Cerebellar nuclear complex (tissue), 1 donor: Measurements from ENCODE around the gene RNF31.
A peak's percentile ranks its signal among the peaks of the same experiment; 100 is the strongest.
"Not testable (repeated sequence)": the region's sequence is repeated elsewhere in the genome, so short reads cannot be mapped to it uniquely, and the experiment has no call there.

Source experiments
- DNase-seq, 2 experiments: peaks; one replicate each; lab custom pipeline; 2025; lab: John Stamatoyannopoulos, UW

RNF31 gene

DNA sequence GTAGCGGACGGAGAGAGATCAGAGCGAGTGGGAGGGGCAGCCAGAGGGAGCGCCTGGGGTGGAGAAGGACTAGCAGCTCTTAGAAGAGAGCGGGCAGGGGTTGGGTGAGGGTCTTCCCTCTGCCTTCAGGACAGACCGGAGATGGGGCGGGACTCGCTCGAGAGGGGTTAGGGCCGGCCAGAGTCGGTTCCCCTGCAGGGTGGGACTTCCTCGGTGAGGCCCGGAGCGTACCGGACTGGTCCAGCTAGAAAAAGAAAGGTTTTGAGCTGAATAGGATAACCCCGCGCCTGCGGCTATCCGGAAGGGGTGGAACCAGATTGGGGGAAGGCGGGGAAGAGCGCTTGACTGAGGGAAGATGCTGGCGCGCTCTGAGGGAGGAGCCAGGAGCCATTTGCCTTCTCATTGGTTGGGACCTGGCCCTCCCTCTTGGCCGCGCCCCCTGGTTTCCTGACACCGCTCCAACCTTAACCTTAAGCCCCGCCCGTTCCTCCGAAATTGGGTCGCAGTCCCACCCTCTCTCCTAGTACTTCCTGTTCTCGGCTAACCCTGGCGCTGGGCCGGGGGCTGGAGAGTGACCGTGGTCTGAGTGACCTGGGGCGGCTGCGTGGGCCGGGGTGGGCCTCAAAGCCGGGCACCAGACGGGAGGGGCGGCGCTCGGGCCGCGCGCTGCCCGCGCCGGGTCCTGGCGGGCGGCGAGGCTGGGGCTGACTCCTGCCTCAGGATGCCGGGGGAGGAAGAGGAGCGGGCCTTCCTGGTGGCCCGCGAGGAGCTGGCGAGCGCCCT is at the start of gene RNF31:
RNF31 (plus strand) TSS at position 521 of the 783 bp plus-strand sequence; CDS start at position 722, 201 bp downstream.
- DNase-seq, result peak; percentile 89 to 98

DNA sequence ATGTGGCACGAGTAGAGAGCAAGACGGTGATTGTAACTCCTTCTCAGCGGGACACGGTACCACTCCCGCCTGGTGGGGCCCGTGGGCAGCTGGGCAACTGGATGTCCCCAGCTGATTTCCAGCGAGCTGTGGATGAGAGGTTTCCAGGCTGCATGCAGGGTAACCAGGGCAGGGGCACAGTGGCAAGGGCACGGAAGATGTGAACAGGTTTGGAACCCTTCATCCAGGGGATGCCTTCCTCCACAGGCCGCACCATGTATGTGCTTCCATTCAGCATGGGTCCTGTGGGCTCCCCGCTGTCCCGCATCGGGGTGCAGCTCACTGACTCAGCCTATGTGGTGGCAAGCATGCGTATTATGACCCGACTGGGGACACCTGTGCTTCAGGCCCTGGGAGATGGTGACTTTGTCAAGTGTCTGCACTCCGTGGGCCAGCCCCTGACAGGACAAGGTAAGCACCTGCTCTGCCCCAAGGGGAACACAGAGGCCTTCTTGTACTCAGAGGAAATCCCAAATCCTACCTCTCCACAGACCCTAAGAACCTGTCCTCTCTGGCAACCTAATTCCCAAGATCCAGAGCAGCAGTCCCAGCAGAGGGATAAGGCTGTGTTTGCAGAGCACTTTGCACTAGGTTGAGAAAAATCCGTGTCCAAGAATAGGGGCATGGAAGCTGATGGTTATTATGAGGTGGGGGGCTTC is 48.9 kb upstream of the RNF31 start:
- no peak for DNase-seq

DNA sequence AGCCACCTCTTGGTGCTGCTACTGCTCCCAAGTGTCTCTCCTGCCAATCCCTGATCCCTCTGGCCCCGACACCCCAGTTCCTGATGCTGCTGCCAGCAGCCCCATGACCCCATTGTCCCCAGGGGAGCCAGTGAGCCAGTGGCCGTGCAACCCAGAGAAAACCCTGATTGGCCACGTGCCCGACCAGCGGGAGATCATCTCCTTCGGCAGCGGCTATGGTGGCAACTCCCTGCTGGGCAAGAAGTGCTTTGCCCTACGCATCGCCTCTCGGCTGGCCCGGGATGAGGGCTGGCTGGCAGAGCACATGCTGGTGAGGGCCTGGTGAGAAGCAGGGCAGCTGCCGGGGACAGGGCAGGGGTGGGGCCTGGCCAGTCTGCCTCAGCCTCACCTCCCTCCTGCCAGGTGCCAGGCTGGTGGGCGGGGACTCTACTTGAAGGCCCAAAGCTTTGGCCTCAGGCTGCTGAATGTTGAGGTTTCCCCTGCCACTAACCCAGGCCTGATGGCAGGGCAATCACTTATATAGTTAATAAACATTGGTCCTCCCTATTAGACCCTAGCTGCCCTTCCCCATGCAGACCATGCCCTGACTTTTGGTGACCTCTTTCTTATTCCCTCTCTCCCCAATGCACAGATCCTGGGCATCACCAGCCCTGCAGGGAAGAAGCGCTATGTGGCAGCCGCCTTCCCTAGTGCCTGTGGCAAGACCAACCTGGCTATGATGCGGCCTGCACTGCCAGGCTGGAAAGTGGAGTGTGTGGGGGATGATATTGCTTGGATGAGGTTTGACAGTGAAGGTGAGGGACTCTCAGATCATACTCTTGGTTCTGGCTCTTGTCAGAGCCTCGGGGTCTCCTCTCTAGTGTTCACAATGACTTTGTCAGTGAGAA is 48.1 kb upstream of the RNF31 start:
- DNase-seq, result no peak

DNA sequence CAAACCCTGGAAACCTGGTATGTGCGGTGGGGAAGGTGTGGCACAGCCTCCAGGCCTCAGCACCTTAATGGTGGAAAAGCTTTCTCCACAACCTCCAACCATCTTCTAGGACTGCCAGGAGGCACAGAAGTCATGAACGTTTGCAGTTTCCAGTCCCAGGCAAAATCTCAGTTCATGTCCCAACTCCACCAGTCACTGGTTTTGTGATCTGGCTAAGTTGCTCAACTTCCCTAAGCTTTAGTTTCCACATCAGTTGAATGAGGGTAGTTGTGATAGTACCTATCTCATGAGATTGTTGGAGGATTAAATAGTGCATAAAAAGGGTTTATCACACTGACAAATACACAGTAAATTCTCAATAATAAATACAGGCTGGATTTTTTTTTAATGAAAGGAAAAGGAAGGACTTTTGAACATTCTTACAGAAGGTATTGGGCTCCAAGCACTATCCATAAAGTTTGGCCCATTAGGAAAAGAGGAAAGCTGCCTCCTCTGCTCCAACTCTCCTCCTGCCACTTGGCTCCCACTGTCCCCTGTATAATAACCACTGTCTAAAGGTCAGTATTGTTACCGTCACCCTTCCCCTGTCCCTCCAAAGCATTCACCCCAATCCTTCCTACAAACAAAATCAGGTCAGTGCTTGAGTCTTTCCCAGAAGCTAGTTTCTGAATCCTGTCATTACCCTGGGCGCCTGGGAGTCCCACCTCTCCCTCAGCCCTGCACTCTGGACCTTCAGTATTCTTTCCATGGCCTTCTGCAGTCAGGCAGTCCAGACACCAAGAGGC is 46.9 kb upstream of the RNF31 start:
- DNase-seq, result no peak

DNA sequence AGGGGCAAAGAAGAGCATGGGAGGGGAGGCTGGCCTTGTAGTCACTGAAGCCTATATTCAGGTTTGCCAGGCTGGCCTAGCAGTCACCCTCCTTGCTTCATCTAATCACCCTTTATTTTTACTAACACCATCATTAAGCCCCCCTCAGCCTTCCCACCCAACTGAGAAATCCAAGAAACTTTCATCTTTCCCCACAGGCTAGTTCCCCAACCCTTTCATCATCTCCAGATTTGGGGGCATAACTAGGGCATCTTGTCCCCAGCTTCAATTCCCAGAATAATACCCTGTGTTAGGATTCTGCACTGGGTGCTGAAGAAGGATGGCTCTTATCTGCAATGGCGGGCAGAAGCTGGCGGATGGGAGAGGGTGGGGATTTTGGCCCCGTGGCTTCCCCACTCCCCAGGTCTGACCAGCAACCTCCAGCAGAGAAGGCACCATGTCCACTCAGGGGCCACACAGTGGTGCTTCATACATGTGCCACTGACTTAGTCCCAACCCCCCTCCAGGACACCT is 46.3 kb upstream of the RNF31 start:
- DNase-seq, result no peak

DNA sequence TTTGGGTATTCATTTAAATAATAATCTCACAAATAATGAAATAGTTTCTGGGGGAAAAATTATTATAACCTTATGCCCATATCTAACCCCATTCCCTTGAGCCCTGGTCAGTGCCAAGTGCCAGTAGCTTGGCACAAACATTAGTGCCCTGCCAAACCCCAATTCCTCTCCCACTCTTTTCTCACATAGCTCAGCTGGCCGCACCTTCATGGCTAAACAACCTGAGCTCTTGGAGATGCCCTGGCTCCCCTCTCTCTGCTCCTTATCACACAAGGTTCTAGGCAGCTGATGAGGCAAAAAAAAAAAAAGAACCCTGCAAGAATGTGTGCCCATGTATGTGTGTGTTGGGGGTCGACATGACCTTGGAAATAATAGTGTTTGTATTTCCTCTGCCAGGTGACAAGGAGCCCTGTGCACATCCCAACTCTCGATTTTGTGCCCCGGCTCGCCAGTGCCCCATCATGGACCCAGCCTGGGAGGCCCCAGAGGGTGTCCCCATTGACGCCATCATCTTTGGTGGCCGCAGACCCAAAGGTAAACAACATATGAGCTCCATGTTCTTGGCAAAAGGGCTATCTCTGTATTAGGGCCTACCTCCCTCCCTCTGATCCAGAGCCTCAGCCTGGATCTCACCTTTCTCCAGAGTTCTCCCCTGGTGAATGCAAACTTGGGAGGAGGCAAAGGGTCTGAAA is 44.8 kb upstream of the RNF31 start:
- no peak for DNase-seq

DNA sequence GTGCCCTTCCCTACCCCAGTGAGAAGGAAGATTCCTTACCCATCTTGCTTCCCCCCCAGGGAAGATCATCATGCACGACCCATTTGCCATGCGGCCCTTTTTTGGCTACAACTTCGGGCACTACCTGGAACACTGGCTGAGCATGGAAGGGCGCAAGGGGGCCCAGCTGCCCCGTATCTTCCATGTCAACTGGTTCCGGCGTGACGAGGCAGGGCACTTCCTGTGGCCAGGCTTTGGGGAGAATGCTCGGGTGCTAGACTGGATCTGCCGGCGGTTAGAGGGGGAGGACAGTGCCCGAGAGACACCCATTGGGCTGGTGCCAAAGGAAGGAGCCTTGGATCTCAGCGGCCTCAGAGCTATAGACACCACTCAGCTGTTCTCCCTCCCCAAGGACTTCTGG is 43.8 kb upstream of the RNF31 start:
- no peak for DNase-seq

DNA sequence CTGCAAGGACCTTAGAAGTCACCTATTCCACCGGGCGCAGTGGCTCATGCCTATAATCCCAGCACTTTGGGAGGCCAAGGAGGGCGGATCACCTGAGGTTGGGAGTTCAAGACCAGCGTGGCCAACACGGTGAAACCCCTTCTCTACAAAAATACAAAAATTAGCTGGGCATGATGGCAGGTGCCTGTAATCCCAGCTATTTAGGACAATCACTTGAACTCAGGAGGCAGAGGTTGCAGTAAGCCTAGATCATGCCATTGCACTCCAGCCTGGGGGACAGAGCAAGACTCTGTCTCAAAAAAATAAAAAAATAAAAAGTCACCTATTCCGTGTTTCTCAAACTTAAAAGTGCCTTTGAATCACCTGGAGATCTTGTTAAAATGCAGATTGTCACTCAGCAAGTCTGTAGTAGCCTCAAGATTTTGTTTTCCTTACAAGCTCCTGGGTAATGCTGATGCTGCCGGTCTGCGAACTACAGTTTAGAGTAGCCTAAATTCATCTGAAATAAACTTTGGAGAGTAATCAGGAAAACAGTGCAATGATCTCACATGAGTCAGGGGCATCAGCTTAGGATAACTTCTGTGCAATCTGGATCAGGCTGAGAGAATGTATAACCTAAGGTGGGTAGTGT is 41.6 kb upstream of the RNF31 start:
- not testable (repeated sequence) for DNase-seq

DNA sequence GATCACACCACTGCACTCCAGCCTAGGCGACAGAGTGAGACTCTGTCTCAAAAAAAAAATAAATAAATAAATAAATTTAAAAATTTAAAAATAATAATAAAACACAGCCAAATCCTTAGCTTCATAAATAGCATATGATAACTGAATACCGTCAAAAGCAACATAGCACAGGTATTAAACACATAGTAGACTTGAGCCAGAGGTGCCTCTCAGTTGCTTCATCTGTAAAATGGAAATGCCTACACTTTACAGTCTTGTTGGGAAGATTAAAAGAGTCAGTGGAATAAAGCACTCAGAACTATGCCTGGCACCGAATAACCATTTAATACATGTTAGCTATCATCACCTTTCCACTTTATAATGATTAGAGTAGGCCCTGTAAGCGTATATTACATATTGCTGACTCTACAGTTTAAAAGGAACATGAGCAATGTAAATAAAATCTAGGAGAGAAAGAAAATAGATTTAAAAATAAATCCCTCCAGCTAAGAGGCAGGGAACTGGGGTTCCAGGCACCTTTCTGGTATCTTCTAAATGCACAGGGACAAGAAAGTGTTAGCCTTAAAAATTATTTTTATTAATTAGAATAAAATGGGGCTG is 40.5 kb upstream of the RNF31 start:
- no peak for DNase-seq

DNA sequence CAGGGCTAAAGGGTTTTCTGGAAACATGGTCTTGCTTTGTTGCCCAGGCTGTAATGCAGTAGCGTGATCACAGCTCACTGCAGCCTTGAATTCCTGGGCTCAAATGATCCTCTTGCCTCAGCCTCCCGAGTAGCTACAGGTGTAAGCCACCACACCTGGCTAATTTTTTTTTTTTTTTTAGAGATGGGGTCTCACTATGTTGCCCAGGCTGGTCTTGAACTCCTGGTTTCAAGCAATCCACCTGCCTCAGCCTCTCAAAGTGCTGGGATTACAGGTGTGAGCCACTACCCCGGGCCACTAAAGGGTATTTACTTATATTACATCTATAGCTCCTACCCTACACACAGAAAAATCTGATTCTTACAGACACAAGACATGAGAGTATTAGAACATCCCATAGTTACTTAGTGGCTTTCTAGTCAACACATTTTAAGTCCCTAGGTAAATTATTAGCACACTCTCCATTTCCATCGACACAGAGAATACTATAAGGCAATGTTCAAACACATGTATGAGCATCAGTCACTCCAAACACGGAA is 38.9 kb upstream of the RNF31 start:
- no peak for DNase-seq

DNA sequence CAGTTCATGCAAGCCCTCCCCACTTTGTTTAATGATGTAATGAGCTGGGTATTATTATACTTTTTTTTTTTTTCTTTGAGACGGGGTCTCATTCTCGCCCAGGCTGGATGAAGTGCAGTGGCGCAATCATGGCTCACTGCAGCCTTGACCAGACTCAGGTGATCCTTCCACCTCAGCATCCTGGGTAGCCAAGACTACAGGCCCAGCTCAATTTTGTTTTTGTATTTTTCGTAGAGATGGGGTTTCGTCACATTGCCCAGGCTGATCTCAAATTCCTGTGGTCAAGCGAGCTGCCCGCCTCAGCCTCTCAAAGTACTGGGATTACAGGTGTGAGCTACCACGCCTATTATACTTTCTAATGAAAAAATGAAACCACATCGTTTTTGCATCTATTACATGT is 37.2 kb upstream of the RNF31 start:
- DNase-seq, result no peak

DNA sequence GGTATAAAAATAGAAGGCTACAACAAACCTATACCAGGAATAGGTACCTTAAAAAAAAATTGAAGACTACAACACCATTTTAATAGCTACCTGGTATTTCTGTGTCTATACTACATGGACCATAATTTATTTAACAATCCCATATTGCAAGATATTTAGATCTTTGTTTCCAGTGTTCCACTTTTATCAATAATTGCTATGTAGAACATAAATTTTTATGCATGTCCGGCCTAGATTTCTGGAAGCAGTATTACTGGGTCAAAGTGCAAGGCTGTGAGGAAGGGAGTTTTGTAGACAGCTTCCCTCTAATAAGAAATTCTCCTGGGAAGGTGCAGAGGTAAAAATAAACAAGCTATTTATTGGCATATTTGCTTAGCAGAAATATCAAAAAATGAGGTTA is 36.8 kb upstream of the RNF31 start:
- DNase-seq, result no peak

DNA sequence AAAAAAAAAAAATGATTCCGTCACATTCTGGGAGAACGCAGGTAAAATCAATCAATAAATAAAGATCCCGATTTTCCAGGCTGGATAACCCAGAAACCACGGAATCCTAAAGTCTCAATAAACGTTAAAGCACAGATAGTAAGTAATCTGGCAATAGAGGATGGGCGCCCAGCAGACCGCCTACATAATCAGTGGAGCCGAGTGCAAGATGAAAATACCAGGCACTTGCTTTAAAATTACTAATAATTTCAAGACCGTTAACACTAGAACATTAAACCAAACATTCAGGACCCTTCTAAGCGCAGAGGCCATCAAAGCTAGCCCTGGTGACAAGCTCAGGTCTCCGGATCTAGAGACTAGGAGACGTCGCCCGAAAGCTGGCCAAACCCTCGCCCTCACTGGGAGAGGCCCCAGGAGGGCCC is 33.9 kb upstream of the RNF31 start:
- no peak for DNase-seq

DNA sequence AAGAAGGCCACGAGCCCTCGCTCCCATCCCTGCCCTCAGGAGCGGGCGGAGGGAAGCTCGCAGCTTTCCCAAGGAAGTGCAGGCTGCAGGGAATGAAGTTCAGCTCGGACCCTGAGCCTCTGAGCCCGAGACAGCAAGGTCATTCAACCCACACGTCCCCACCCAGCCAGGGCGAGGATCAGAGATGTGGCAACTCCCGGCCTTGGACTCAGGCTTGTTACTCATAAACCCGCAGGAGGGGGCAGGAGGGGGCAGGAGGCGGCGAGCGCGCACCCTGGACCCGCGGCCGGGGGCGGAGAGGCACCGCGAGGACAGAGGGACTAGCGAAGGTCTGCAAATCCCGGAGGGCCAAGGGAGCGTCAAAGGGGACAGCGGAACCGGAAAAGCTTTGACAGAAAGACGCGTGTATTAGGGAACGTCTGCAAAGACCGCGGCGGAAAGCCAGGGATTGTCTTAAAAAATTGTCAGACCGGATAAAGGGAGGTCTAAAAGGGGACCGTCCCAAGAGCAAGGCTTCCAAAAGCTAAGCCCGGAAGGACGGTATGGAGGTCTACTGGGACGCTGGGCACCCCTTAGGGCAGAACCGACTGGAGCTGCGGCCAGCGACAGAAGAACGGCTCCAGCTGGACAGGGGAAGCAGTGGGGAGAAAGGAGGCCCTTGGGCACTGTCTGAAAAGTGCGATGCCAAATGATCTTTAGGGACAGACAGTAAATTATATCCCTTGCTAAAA is 33.3 kb upstream of the RNF31 start:
- DNase-seq, result peak in 1 of 2 experiments; percentile 80

DNA sequence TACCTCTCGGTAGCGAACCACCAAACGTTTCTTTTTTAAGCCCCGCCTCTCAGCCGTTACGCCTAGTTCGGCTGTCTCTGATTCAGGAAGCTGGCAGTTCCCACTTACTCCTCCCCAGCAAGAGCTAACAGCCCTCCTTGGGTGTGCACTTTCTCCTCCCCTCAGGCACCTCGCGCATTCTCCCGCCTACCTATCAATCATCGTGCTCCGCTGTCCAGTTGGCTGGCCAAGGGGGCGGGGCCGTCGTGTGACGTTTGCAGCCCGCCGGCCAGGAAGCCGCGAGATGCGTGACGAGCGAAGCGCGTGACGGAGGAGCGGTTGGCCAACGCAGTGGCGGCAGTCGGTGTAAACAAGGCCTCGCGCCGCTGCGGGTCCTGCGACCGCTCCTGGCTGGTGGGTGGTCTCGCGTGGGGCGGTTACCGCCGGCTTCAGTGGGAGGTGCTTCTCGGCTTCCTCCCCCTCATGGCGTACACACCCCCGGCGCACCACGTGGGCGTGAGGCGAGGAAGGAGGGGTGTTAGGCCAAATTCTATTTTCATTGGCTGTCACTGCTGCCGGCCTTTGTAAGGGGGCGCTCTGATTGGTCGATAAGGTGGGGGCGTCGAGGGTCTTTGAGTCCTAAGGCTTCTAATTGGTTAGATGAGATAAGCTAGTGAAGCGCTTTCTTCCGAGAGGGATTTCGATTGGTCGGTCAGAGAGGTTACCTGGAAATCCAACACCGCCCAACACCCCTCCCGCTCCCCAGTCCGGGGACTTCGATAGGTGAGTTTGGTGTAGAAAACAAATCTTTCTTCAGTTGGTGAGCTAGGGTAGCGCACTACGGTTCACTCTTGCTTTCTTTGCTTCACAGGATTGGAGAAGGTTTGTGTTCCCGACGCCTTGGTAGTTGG is 32.5 kb upstream of the RNF31 start, which contains the start of the genes DCAF11 and NRL:
DCAF11 (plus strand) TSS at position 246 of the 890 bp plus-strand sequence. CDS start 818 bp downstream, outside the sequence.
NRL (minus strand) TSS at position 418 of the 890 bp plus-strand sequence. CDS start 32,101 bp downstream, outside the sequence.
- peak; percentile 95 to 98 for DNase-seq

DNA sequence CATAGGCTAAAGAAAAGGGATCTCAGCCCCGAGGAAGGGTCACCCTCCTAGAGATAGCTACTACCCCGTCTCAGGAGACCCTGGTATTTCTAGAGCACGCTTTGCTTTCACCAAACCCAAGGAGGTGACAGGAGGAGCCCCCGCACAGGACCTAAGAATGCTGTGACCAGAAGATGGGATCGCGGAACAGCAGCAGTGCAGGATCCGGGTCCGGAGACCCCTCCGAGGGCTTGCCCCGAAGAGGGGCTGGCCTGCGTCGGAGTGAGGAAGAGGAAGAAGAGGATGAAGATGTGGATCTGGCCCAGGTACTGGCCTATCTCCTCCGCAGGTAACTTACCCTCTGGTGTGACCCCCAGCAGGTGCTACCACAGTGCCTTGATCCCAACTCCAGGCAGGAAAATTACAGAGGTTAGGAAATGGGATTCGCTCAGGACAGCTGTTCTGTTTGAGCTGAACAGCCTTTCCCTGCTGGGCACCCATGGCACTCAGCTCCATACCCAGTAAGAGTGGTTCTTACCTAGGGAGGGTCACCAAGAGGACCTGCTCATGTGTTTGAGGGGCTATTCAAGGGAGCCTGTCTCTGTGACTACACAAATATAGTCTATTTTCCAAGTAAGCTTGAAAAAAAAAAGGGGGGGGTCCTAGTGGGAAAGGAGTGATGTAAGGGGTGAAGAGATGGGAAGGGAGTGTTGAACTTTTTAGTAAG is 31.7 kb upstream of the RNF31 start:
- no peak for DNase-seq
